Measurements from ENCODE around the gene OR2T3. TPM values are rescaled to one million over a fixed set of nuclear protein-coding genes. Genes with fewer than 3 reads are reported as not detected.
"Not testable (repeated sequence)": the region's sequence is repeated elsewhere in the genome, so short reads cannot be mapped to it uniquely, and the experiment has no call there.

The OR2T3 gene
- polyA plus RNA-seq, 12 donors, result not detected

DNA sequence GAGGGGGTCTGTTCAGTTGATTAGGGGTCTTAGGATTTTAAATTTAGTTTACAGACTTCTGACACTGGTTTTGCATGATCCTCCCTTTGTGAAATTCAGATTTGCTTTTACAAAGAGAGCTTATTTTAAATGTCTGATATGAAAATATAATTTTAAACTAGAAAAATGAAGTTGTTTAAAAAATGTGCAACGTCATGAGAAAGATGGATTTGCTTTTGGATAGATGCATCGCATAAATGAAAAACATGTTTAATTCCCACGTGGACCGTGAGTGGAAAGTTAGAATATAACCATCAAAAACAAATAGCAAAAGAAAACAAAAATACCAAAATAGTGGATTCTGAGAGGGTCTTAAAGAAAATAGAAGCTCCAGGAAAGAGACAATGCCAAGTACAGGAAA is 2.0 kb upstream of the OR2T3 start:
- DNase-seq, result no peak

DNA sequence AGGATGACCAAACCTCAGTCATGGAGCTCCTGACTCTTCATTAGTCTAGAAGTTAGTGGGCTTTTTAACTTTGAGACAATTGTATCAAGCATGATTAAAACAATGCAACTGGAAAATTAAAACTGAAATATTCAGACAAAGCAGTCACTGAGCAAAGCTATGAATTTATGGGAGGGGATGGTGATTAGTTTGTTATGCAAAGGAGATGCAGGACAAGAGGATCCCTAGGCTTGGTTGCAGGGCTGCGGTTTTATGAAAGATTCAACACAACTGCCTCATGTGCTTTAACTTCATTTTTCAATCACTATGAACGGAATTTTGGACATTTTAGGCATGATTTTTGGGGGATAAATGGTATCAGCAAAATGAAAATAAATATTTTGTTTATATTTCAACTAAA is 1.0 kb upstream of the OR2T3 start:
- not testable (repeated sequence) for DNase-seq

DNA sequence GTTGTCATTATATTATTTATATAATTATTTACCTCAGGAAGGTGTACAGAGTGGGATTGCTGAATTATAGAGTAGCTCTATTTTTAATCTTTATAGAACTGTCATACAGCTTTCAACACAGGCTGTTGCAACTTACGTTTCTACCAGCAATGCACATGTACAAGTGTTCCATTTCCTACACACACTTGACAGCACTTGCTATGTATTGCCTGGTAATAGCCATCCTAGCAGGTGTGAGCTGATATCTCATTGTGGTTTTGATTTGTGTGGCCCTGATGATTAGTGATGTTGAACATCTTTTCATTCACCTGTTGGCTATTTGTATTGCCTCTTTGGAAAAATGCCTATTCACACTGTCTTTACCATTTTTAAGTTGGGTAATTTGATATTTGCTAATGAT is 2.5 kb downstream of the OR2T3 start:
- not testable (repeated sequence) for DNase-seq

DNA sequence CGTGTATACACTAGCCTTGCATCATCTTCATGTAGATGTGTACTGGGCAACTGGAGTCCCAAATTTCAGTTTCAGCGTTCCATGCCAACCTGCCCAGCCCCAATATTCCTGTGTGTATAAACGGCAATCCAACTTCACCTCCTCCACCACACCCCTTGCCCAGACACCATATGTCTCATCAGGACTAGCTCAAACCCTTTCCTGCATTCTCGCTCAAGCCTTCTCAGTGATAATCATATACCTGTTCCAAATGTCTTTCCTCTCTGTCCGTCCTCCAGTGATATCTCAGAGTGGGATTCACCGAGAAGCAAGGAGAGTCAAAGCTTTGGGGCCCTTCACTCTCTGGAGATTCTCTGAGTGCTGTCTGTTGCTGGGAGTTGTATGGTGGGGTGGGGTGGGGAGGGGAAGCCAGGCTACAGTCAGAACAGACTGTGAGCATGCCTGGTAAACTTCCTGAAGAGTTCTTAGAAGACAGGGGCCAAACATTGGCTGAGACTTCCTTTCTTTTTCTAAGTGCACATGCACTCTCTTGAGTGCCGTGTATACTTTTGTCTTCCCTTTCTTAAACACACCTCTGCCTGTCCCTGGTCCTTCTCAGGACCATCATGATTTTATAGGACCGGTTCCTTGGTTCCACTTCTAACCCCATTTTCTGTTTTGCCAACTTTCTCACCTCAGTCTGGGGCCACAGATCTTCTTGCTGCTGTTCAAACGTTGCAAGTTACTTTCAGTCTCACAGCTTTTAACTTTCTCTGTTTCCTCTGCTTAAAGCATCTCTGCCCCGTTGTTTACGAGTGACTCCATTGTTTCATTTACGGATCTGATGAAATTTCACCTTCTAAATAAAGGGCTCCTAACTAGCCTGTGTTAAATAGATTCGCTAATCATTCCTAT is 8.8 kb downstream of the OR2T3 start:
- not testable (repeated sequence) for DNase-seq

DNA sequence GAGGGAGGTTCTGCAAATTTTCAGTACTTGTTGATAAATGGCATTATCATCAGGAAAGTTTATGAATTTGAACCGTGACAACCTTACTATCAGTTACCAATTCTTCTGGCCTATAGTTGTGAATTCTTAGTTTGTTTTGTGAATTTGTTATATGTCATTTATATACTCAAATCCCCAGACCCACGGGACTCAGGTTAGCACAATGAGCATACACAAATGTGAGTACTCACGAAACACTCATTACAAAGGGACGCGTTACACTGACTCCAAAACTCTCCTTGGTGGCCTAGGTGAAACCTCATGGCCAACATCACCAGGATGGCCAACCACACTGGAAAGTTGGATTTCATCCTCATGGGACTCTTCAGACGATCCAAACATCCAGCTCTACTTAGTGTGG is 15.1 kb downstream of the OR2T3 start, which contains the start of gene OR2T5:
TSS of gene OR2T5 (plus strand) at position 301 of the 400 bp plus-strand sequence. CDS start at position 301, 0 bp downstream.
- not testable (repeated sequence) for DNase-seq

- DNase-seq, result not testable (repeated sequence)
Observed at GRCh38 chr1:248496661-248497060, 23.5 kb downstream of the OR2T3 start.

DNA sequence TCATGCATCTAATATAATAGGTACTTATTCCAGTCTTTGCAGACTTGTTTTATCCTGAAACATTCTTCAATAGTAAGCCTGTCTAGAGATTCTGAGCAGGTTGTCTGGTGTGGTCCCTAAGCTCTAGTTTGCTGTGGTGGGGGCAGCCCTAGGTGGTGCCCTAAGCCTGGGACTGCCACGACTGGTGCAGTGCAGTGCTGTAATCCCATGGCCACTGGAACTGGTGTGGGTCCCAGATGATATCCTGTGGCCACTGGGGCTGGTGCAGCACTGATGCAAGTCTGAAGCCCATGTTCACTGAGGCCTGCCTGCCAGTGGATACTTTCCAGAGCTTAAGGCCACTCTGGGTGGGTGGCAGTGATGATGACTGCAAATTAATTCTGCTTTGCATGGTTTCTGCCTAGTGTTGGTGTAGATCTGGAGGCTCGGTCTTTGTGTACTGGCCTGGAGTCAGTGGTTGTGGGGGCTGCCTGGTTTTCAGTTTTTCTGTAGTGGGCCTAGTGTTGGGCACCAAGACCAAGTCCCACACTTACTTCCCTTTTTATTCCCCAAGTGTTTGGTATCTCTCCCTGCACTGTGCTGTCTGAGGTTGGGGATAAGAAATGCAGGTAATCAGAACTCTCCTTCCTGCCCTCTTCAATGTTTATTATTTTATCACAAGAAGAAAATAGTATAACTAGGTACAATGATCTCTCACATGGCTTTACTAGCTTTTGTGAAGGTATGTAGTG is 27.3 kb downstream of the OR2T3 start:
- not testable (repeated sequence) for DNase-seq

GRCh38 chr1:248507773-248508172 is 34.6 kb downstream of the OR2T3 start, which contains the start of gene OR2G6:
OR2G6 (plus strand) TSS chr1:248508073; CDS start chr1:248521647, 13,574 bp downstream.
- DNase-seq, result not testable (repeated sequence)

DNA sequence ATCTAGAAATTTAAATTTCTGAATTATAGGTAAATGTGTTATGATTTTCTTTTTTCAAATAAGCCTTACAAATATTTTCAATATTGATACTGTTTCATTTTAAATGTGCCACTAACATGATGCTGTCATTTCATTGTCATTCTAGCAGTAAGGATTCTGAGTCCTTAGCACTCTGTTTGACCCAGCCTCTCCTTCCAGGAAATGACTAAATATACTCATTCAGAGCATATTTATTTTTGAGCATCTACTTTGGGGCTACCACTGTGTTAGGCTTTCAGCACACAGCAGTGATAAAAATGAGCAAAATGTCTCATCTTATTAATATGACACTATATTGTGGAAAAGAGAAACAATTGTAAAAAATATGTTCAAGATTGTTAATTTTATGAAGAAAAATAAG is 37.1 kb downstream of the OR2T3 start:
- DNase-seq, result not testable (repeated sequence)

DNA sequence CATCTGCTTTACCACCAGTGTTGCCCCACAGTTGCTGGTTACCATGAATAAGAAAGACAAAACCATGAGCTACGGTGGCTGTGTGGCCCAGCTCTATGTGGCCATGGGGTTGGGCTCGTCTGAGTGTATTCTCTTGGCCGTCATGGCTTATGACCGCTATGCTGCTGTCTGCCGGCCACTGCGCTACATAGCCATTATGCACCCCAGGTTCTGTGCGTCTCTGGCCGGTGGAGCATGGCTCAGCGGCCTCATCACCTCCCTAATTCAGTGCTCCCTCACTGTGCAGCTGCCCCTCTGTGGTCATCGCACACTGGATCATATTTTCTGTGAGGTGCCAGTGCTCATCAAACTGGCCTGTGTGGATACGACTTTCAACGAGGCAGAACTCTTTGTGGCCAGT is 48.7 kb downstream of the OR2T3 start:
- DNase-seq, result no peak

Other genes with a start within 250 kb of the OR2T3 start
- gene OR2M4, start 241.9 kb upstream of the OR2T3 start, polyA plus RNA-seq (ENCODE audit: insufficient read length in 12 of 12), result under 1 TPM in 6 of 12 donors, not detected in 6; 0.03 to 0.07 (median 0.04) TPM
- not detected for gene OR2T33, start 195.4 kb upstream of the OR2T3 start, polyA plus RNA-seq (ENCODE audit: insufficient read length in 12 of 12)
- under 1 TPM in 1 of 12 donors, not detected in 11; 0.04 TPM for gene OR2T12, start 169.9 kb upstream of the OR2T3 start, polyA plus RNA-seq (ENCODE audit: insufficient read length in 12 of 12)
- gene OR2M7, start 148.8 kb upstream of the OR2T3 start, polyA plus RNA-seq (ENCODE audit: insufficient read length in 12 of 12), result not detected
- not detected for gene OR14C36, start 124.6 kb upstream of the OR2T3 start, polyA plus RNA-seq (ENCODE audit: insufficient read length in 12 of 12)
- not detected for gene OR2T4, start 111.7 kb upstream of the OR2T3 start, polyA plus RNA-seq (ENCODE audit: insufficient read length in 12 of 12)
- not detected for gene OR2T6, start 97.6 kb upstream of the OR2T3 start, polyA plus RNA-seq (ENCODE audit: insufficient read length in 12 of 12)
- gene OR2T1, start 70.3 kb upstream of the OR2T3 start, polyA plus RNA-seq (ENCODE audit: insufficient read length in 12 of 12), result not detected
- gene OR2T2, start 27.7 kb upstream of the OR2T3 start, polyA plus RNA-seq (ENCODE audit: insufficient read length in 12 of 12), result not detected
- not detected for gene OR2T5, start 15.2 kb downstream of the OR2T3 start, polyA plus RNA-seq (ENCODE audit: insufficient read length in 12 of 12)
- gene OR2G6, start 34.7 kb downstream of the OR2T3 start, polyA plus RNA-seq (ENCODE audit: insufficient read length in 12 of 12), result under 1 TPM in 2 of 12 donors, not detected in 10; 0.03 TPM
- gene OR2T29, start 89.4 kb downstream of the OR2T3 start, polyA plus RNA-seq (ENCODE audit: insufficient read length in 12 of 12), result not detected
- not detected for gene OR2T34, start 101.4 kb downstream of the OR2T3 start, polyA plus RNA-seq (ENCODE audit: insufficient read length in 12 of 12)
- not detected for gene OR2T10, start 124.3 kb downstream of the OR2T3 start, polyA plus RNA-seq (ENCODE audit: insufficient read length in 12 of 12)
- gene OR2T11, start 161.7 kb downstream of the OR2T3 start, polyA plus RNA-seq (ENCODE audit: insufficient read length in 12 of 12), result under 1 TPM in 1 of 12 donors, not detected in 11; 0.04 TPM
- gene OR2T35, start 171.9 kb downstream of the OR2T3 start, polyA plus RNA-seq (ENCODE audit: insufficient read length in 12 of 12), result not detected
- not detected for gene OR2T27, start 182.2 kb downstream of the OR2T3 start, polyA plus RNA-seq (ENCODE audit: insufficient read length in 12 of 12)
- gene OR14I1, start 229.4 kb downstream of the OR2T3 start, polyA plus RNA-seq (ENCODE audit: insufficient read length in 12 of 12), result not detected